GM13976 (cell line): ENCODE results near the gene BABAM2.
"Not testable (repeated sequence)": the region's sequence is repeated elsewhere in the genome, so short reads cannot be mapped to it uniquely, and the experiment has no call there.

Experiments used
- DNase-seq: peaks from one replicate; pipeline ENCODE4 v3.0.0; 2012; ENCODE audit warnings: low spot score
- in situ Hi-C: fragments of 300-500 bp; cut with MboI; formaldehyde crosslinking; loops from one replicate; pipeline ENCODE4 v1.12.0; 2022; ENCODE audit warnings: low sequenced_read_pairs, mixed read lengths, inconsistent platforms; ENCODE audit not compliant: unreplicated experiment
- TF ChIP-seq, protein P1 (sequence below): IDR thresholded peaks from 2 replicates; pipeline ENCODE4 v1.5.1; 2012; ENCODE audit warnings: borderline replicate concordance, mild to moderate bottlenecking; ENCODE audit not compliant: insufficient read depth; ENCODE audit errors: extremely low read depth, missing control alignments, control extremely low read depth

Gene BABAM2

DNA sequence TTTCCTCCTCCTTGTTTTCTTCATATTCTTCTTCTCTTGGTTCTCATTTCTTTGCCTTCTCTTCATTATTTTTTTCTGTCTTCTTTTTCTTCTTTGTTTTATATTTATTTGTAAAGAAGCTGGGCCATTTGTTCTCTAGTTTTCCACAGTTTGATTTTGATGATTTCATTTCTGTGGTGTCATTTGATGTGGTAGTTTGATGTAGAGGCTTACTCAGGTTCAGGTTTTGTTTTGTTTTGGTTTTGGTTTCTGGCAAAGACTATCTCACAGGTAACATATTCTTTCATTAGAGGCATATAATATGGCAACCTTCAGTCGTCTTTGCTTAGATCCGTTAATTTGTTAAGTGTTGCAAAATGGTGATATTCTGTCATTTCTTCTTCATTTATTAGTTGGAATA, 75.3 kb downstream of the BABAM2 start:
- TF ChIP-seq, protein P1, sequence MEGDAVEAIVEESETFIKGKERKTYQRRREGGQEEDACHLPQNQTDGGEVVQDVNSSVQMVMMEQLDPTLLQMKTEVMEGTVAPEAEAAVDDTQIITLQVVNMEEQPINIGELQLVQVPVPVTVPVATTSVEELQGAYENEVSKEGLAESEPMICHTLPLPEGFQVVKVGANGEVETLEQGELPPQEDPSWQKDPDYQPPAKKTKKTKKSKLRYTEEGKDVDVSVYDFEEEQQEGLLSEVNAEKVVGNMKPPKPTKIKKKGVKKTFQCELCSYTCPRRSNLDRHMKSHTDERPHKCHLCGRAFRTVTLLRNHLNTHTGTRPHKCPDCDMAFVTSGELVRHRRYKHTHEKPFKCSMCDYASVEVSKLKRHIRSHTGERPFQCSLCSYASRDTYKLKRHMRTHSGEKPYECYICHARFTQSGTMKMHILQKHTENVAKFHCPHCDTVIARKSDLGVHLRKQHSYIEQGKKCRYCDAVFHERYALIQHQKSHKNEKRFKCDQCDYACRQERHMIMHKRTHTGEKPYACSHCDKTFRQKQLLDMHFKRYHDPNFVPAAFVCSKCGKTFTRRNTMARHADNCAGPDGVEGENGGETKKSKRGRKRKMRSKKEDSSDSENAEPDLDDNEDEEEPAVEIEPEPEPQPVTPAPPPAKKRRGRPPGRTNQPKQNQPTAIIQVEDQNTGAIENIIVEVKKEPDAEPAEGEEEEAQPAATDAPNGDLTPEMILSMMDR: no peak
- DNase-seq: no peak
- in situ Hi-C loops: no loop called here

DNA sequence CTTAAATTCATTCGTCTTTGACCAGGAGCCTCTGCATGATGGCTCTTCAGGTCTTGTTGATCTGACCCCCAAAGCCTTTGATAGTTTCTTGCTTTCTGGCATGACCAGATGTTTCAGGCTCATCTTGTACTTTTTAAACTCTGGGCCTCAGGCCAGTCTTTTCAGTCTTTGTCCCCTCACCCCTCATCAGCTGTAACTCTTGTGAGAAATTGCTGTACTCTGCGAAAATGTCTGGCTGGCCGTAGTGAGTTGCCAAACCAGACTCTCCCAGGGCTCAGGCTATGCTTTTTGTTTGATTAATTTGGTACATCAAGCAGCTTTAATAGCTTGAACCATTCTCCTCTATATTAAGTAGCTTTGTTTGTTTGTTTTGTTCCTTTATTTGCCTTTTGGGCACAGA, 75.9 kb downstream of the BABAM2 start:
- in situ Hi-C loops: no loop called here
- DNase-seq: no peak
- TF ChIP-seq, protein P1: no peak

DNA sequence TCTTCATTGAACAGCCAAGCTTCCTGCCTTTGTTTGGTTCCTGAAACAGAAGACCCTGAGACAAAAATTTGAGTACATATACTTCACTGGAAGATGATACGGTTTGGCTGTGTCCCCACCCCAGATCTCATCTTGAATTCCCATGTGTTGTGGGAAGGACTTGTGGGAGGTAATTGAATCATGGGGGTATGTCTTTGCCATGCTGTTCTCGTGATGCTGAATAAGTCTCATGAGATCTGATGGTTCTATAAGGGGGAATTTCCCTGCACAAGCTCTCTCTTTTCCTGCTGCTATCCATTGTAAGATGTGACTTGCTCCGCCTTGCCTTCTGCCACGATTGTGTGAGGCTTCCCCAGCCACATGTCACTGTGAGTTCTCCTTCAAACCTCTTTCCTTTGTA, 76.5 kb downstream of the BABAM2 start:
- in situ Hi-C loops: no loop called here
- no peak for DNase-seq
- TF ChIP-seq, protein P1: no peak

DNA sequence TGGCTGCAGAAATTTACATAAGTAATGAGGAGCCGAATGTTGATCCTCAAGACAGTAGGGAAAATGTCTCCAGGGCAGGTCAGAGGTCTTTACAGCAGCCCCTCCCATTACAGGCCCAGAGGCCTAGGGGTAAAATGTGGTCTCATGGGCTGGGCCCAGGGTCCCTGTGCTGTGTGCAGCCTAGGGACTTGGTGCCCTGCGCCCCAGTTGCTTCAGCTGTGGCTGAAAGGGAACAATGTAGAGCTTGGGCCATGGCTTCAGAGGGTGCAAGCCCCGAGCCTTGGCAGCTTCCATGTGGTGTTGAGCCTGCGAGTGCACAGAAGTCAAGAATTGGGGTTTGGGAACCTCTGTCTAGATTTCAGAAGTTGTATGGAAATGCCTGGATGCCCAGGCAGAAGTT, 77.5 kb downstream of the BABAM2 start:
- in situ Hi-C loops, DNase-seq: not testable (repeated sequence)

DNA sequence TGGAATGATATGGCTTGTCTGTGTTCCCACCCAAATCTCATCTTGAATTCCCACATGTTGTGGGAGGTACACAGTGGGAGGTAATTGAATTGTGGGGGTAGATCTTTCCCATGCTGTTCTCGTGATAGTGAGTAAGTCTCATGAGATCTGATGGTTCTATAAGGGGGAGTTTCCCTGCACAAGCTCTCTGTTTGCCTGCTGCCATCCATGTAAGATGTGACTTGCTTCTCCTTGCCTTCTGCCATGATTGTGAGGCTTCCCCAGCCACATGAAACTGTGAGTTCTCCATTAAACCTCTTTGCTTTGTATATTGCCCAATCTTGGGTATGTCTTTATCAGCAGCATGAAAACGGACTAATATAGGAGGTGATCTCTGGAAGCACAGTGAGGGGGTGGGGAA, 78.4 kb downstream of the BABAM2 start:
- in situ Hi-C loops: not testable (repeated sequence)

DNA sequence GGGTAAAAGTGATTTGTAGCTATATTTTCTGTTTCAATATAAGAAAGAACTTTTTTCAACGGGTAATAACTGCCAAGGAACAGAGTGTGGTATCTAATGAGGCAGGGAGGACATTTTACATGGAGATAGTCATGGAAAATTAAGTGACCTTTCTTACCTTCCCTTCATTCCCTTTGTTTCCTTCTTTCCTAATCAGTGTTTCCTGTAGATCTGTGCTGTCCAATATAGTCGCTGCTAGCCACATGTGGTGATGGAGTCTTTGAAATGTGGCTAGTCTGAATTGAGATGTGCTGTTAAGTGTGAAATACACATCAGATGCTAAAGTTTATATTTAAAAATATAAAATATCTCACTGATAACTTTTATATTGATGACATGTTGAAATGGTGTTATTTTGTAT, 81.8 kb downstream of the BABAM2 start:
- in situ Hi-C loops: no loop called here
- DNase-seq: no peak
- TF ChIP-seq, protein P1: no peak

More for the DNA sequence above, 78.4 kb downstream of the BABAM2 start:
- DNase-seq: not testable (repeated sequence)

DNA sequence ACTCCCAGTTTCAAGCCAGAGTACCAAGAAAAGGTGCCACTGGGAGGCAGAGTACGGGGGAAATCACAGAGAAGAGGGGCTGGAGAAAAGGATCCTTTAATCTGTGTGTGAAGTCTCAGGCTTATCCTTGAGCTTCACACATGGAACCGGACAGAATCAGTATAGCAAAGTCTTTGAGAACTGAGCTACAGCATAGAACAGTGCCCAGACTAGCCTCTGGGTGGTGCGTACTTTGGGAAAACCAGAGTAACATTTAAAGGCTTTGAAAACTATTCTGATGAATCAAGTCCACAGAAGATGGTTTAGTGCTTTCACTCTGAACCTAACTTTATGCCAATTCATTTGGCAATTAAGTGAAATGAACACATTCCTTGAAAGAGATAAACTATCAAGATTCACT, 83.1 kb downstream of the BABAM2 start:
- DNase-seq: no peak
- in situ Hi-C loops: no loop called here
- TF ChIP-seq, protein P1: no peak

DNA sequence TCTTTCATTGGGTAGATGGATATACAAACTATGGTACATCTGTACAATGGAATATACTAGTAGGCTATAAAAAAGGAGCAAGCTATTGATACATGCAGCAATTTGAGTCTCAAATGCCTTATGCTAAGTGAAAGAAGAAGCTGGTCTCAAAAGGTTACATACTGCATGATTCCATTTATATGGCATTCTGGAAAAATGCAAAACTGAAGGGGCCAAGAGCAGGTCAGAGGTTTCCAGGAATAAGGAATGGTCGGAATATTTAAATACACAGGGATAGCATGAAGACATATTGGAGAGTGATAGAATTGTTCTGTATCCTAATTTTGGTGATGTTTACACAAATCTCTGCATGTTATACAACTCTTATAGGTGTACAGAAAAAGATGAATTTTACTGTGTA, 85.8 kb downstream of the BABAM2 start:
- TF ChIP-seq, protein P1: no peak
- in situ Hi-C loops: no loop called here
- DNase-seq: no peak
